Left ventricle myocardium superior (tissue), 1 donor: ENCODE data around the gene IL1RL2. TPM values are rescaled to one million over a fixed set of nuclear protein-coding genes. Genes with fewer than 3 reads are reported as not detected.

Experiments used
- ATAC-seq: fragments of 200-7000 bp; cut with Tn5 transposase; one replicate; pipeline ENCODE4 v1.9.1; 2020; ENCODE audit warnings: mild to moderate bottlenecking, moderate library complexity
- DNase-seq: peaks from one replicate; pipeline ENCODE4 v3.0.0-alpha.2; 2020
- intact Hi-C: fragments of 100-400 bp; cut with micrococcal nuclease; formaldehyde crosslinking; loops from one replicate; pipeline ENCODE4 v1.11.0; 2022
- total RNA-seq: library from RNA; stranded (reverse); fragmentation: NEBNext Ultra II Directional; extraction: Animal tissue kit (Norgen Biotek cat#: 25700); gene quantifications from one replicate; pipeline ENCODE4 v1.2.1, GENCODE V29; 2021
- donor health status: DM: no; HTN: yes; CAD: no; lungs with severe emphysema.

IL1RL2 gene
- total RNA-seq, 1 donor from 2014 or later: not detected

DNA sequence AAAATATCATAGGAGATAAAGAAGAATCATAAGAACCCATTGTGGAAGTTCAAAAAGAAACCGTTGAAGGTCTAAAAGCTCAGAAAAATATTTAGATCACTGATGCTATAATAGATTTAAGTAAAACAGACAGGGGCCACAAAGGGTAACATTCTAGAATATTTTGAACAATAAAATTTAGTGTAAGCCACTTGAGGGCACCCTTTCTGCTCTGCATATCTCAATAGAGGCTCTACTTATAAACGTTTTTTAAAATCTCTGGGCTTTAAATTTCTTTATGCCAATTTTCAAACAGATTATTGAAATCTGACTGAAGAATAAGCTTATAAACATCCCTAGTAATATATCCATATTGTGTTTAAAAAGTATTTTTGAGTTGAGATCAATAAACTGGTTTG lies 66.9 kb downstream of the IL1RL2 start:
- ATAC-seq: no peak
- intact Hi-C loops: loop anchor here (5.0 kb wide), 1 partner anchor 104 kb away; the partner anchor contains the start of gene IL18R1
- no peak for DNase-seq

DNA sequence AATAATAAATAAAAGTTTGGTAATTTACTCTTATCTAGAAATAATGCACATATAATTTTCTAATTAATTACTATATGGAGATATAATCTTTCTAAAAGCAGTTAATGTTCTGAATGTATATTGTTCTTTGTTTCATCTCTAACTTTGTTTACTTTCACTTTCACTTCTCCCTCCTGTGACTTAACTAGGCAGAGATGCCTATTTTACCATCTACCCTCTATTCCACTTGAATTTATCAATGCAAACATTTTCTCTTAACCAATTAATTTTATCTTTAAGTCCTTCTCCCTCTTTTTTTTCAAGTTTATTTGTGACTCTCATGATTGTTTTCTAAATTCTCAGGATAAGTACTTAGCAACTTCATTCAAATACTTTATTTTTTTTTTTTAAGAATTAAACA lies 69.5 kb downstream of the IL1RL2 start:
- ATAC-seq: no peak
- no peak for DNase-seq
- intact Hi-C loops: no loop called here

DNA sequence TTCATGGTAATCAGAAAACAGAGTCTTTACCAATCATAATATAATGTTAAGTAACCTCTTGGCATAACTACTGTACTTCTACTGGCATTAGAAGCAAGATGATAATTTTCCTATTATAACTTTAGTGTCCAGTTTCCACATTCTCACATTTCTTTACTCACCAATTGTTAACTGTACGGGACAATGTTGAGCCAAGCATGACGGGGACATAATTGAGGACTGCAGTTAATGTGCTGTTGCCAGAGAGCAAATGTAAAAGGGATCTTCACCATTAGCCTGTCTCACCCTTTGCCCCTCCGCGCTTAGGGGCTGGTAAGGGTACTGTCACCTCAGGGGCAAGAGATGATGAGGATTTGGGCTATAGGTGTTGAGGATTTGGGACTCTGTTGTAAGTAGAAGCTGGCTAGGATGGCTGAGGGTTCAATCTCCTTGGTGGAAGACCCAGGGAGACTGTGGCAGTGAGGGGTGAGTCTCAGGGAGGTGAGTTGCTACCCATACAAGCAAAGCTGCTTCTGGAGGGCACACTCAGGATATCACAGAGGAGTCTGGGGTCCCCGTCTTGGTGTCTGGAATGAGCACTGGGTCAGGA lies 70.1 kb downstream of the IL1RL2 start:
- ATAC-seq: no peak
- no peak for DNase-seq
- intact Hi-C loops: no loop called here

DNA sequence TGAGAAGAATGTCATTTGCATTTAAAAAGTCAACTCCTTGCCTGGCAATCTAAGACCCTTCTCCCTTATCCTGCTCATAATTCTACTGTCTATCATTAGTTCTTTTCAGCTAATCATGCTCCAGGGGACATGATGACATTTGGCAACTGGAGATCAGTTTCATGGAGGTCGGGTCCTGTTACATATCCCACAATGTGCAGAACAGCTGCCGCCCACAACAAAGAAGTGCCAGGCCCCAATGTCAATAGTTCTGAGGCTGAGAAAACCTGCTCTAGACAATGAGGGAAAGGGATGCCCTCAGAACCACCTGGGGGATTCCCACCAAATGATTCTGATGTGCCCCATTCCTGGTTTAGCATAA lies 71.2 kb downstream of the IL1RL2 start:
- intact Hi-C loops: no loop called here
- DNase-seq (no peak), ATAC-seq (no peak)

DNA sequence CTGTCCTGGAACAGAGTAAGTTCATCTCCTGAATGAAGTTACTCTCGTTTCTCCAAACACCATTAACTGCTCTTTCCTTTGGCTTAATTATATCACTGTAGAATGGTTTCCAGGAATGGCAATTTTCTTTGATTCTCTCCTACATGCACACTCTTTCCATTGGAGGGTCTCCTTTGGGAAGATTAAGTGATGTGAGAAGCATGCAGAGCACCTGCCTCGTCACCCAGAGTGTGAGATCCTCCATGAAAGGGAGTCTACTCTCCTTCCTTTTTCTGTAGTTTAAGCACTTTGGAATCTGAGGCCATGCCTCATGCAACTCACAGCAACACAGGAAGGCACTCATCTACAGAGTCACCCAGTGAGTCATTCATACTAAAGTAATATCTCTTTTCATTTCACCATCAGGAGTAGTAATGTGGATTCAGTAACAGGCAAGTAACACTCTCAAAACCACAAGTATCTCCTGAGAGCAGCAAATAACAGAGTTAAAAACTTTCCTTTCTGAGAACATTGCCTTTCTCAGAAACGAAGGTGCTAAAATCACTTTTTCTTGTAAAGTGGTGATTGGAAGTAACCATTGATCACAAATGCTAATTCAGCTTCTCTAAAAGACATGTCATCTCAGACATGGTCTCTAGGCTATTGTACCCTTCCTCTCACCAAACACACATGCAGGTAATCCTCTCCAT lies 71.7 kb downstream of the IL1RL2 start:
- DNase-seq (no peak), ATAC-seq (no peak)
- intact Hi-C loops: no loop called here

DNA sequence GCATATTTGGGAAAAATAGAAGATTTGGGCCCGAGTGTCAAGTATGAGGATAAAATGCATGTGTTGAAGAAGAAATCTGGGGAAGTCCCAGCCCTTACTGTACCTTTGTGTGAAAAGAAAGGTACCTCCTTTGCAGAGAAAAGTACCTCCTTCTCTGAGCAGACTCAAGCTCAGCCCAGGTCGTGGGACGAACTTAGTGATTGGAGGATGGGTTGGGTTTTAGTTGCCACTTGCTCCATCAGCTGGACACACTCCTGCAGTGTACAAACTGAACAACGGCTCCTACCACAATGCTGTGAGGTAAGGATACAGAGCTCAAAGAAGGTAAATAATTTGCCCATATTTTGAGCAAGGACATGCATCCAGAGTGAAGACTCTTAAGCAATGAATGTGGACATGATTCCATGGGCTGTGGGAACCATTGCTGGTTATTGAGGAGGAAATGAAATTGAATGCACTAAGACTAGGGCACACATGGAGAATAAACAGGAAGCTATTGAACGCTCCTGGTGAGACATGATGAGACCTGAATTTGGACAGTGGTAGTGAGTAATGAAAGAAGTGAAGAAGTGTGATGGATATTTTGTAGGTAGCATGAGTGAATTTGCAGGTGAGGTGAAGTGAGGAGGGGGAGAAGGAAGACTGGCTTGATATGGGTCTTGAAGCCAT lies 74.8 kb downstream of the IL1RL2 start:
- intact Hi-C loops: no loop called here
- ATAC-seq (no peak), DNase-seq (no peak)

DNA sequence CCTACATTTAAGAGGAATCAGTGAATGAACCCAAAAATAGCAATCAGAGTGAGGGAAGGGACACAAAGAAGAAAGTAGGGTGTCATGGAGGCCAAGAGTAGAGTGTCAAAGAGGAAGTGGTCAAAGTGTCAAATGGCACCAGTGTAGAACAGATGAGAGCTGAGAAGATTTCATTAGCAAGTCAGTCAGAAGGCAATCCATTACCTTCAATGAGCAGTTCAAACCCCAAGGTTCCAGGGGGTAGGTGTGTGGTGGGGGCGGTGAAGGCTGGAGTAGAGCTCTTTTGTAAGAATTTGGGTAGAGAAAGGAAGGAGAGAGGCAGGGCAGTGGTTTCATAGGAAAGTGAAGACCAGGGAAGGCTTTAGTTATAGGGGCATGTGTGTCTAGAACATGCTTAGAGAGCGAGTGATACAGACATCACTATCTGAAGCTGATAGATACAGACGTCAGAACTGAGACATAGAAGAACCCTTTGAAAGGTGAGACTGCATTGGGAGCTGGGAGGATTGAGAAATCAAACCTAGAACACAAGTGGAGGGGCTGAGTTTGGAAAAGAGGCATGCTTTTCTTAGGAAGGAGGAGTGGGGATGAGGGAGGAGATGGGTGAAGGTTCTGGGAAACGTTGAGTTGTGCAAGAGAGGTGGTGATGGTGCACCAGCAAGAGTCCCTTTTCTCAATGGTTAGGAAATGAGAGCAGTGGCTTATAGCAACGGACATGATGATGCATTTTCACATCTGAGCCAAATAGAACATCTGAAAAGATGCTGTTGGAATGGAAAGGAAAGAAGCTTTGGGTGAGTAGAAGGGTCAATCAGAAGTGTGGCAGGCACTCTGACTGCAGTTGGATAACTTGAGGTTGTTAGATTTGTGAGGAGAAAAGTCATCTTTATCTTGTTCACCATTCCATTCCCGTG lies 75.7 kb downstream of the IL1RL2 start:
- DNase-seq (no peak), ATAC-seq (no peak)
- intact Hi-C loops: no loop called here

DNA sequence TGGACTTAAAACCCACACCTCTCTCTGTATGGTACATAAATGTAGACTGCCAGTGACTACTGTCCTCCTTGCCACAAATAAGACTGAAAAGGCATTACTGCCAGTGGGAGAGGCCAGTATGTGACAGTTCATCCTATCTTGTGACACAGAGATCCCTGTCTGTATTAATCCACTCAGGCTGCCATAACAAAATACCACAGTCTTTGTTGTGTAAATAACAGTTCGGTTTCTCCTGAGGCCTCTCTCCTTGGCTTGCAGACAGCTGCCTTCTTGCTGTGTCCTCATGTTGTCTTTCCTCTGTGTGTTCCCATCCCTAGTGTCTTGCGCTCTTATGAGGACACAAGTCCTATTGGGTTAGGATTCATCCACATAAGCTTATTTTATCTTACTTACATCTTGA lies 78.1 kb downstream of the IL1RL2 start:
- ATAC-seq (no peak), DNase-seq (no peak)
- intact Hi-C loops: no loop called here

DNA sequence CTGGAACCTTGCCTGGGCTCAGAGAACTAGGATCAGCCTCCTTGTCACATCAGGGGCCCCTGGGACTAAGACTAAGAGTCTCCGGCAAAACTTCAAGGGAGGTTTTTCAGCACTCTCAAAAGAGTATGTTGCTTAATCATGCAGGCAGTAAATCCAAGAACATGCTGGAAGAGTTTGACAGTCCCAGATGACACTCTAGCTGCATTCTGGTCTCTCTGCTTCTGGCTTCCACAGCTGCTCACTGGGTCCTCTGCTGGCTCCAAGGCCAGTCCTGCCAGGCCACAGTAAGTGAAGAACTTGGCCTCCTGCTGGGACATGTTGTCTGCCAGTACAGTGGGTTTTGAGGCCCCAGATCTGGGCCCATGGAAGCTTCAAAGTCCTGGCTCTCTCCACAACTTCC lies 79.4 kb downstream of the IL1RL2 start:
- ATAC-seq: peak; percentile 91
- intact Hi-C loops: no loop called here
- DNase-seq: peak; percentile 53

DNA sequence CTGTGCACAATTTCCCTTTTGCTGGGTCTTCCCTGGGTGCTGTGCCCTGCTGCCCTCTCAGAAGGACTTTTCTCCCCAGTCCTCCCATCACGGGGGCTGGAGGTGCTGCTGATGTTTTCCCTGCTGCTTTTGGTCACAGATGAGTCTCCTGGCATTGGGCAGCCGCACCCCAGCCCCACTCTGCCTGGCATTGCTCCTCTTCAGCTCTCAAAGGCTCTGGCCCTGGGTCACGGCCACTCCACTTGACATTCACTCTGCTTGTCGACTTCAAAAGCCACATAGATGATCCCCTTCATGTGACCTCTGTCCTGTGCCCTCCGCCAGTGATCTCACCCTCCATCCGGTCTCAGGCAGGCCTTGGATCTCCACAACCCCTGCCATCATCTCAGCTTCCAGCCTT lies 81.0 kb downstream of the IL1RL2 start:
- intact Hi-C loops: no loop called here
- DNase-seq (no peak), ATAC-seq (no peak)

DNA sequence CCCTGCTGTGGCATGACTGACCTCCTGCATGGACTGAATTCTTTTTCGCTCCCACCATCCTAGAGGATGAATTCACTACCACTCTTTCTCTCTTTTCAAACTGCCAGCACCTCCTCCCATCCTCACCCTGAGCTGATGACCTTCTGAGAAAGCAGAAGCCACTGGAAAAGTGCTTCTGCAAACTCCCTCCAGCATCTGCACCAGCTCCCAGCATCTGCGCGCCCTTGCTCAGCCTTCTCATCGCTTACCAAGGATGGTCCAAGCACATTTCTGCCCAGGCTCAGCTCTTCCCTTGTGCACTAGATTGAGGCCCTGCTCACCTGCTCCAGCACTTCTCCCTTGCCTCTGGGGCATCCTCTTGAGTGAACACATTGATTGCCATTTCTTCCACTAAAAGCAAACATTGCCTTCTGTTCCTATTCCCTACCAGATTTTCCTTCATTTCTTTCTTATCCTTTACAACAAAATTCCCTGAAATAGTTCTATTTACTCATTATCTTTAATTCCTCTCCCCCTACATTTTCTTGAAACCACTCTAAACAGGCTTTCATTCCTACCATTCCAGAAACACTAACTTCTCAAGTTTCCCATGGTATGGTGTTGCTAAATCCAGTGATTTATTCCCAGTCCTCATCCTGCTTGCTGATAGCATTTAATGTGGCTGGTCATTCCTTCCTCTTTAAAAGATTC lies 81.8 kb downstream of the IL1RL2 start:
- DNase-seq (no peak), ATAC-seq (no peak)
- intact Hi-C loops: no loop called here

DNA sequence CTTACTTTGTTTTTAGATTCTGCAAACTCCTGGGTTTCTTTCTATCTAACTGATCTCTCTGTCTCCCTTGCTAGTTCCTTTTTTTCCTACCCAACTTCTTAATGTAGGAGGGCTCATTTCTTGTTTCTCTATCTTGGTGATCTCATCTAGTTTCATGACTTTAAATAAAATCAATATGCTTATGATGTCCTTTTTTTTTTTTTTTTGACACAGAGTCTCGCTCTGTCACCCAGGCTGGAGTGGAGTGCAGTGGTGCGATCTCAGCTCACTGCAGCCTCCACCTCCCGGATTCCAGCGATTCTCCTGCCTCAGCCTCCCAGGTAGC lies 82.3 kb downstream of the IL1RL2 start:
- ATAC-seq (no peak), DNase-seq (no peak)
- intact Hi-C loops: no loop called here

DNA sequence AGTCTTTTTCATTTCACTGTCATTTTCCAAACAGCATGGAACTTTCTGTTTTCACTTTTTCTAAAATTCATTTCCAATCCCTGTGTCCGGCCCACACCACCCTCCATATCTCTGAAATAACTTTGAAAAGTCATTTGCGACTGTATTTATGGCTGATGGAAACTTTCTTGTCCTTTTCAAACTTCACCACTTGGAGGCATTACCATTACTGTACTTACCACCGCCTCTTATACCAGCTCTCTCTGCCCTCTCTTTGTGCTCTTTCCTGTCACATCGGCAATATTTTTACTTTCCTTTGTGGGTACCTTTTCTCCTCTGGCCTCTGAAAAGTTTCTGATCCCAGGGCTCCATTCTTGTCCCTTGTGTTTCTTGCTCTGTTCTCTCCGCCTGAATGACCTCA lies 85.0 kb downstream of the IL1RL2 start:
- intact Hi-C loops: no loop called here
- no peak for DNase-seq
- no peak for ATAC-seq

DNA sequence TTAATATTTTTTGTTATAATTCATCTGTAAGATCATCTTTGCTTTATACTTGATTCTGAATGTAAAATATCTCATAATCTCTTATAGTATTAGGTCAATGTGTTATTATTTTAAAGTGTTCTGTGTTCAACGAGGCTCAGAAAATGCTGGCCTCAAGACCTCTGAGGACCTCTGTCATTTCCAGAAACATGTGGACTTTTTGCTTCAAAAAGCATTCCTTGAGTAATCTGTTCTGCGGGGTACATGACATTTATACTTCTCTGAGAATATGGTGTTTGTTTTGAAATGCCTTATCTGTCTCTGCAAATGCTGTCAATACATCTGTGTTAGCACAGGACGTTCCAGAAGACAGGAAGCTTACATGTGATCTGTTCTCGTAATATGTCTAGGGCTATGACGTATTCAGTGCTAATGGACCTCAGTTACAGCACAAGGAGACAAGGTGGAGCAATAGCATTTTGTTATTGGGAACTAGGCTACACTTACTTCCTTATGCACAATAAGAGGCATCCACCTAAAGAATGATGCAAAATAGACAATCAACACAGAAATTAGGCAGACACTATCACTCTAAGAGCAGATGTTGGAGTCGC lies 86.9 kb downstream of the IL1RL2 start:
- peak; percentile 95 for ATAC-seq
- intact Hi-C loops: no loop called here
- no peak for DNase-seq

DNA sequence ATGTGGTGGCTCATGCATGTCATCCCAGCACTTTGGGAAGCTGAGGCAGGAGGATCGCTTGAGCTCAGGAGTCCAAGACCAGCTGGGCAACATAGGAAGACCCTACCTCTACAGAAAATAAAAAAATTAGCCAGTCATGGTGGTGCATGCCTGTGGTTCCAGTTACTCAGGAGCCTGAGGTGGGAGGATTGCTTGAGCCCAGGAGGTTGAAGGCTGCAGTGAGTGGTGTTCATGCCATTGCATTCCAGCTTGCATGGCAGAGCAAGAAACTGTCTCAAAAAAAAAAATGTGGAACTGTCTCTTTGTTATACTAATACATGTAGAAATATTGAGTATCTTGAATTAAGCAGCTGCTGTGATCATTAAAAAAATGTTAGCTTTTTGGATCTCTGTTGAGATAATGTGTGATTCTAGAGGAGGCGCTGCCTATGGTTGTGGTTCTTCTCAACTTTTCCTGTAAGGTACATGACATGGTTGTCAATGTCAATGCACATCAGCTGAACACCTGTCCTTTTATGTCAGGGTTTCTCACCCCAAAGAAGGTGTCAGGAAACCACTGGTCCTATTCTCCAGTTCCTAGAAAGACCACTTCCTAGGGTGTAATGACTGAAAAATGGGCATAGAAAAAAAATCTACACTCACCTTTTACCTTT lies 89.9 kb downstream of the IL1RL2 start:
- DNase-seq (no peak), ATAC-seq (no peak)
- intact Hi-C loops: no loop called here

DNA sequence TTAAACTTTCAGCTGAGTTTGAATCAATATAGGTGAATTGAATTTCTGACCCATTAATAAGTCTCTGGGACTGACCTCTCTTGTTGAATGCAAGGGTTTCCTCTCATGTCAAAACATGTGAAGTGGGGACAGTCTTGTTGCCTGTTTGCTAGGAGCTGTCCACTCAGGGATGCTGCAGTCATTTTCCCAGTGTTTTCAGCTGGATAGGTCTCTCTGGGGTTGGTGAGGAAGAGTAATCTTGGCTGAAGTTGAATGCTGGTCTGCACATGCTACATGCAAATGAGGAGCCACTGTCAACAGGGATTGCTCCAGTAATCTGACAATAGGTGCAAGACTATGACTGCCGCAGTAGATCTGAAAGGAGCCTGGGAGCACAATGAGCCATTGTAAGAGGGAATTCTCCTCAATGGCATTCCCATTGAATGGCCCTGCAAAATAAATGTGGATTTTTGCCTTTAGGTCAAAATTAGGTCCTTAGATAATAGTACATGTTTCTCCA lies 90.4 kb downstream of the IL1RL2 start:
- intact Hi-C loops: no loop called here
- ATAC-seq (no peak), DNase-seq (no peak)

DNA sequence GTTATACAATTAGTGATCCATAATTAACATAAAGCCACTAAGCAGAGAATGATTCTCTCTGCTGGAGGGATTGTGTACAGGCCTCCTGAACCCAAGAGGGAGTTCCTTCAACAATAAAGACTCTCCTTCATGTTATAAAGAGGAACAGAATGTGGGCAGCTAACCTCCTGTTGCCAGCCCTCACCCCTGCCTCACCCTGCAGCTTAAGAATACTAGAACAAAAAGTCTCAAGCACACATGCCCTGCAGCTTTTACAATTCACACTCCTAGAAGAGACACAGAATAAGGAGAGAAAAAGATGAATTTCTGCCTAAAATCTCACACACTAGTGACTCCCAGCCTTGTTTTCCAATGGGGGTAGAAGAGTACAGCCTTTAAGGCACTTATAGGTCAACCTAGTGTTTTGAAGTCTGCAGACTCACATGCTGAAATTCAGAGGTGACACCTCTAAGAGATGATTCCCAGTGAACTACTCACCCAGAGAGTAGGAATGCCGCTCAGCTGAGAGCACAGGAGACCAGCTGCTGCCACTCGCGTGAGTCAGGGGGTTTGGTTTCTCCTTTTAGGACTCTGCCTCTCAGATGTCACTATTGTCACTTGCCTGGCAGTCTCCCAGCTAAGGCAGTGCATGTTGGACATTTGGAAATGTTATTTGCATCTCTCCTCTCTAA lies 92.0 kb downstream of the IL1RL2 start:
- DNase-seq (no peak), ATAC-seq (no peak)
- intact Hi-C loops: no loop called here

DNA sequence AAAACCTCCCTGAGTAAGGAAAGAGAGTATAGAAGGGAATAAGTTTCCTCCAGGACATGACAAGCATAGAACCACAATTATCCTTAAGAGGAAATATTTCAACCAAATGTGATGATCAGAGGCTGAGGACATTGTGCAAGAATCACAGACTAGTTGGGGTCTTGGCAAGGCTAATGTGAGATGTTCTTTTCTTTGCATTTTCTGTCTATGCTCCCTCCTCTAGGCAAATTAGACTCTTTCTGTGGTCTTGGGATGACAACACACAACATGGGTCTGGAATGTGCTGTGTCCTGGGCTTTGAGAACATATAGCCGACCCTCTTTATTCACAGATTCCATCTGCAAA lies 92.5 kb downstream of the IL1RL2 start:
- no peak for DNase-seq
- intact Hi-C loops: no loop called here
- ATAC-seq: no peak
